GM12874 (cell line): ENCODE measurements around the gene RBP3.

Source experiments
- TF ChIP-seq, protein P1 (sequence below): IDR thresholded peaks from 2 replicates; pipeline ENCODE4 v1.5.1; 2011; ENCODE audit warnings: low read depth, mild to moderate bottlenecking, control low read depth, low read length, moderate library complexity; ENCODE audit not compliant: insufficient read depth

Gene RBP3

DNA sequence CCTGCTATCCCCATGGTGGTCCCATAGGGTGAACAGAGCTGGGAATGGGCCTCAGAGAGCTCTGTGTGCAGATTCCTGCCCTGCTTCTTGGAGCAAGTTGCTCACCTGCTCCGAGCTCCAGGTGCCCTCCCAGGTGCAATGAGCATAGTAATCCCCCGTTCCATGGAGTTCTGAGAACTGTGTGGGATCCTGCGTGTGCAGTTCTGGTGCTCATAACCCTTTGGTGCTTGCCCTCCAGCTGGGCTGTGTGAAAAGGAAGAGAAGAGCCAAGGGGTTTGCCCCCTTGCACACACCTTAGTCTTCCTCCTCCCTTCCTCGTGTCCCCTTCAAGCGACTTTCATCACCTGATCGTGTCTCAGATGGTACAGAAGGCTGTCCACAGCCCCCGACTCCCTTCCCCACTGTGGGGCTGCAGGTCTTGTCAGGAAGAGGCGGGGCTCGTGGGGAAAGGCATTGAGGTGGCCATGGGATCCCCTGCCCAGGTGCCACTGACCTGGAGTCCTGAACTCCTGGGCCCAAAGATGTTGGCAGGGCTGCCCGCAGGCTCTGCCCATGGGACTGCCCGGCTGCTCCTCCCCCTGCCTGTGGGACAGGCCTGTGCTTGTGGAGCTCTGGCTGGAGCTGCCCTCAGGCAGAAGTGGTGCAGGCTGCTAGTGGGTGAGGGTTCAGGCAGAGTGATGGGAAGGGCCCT, 57.8 kb downstream of the RBP3 start:
- TF ChIP-seq, protein P1, sequence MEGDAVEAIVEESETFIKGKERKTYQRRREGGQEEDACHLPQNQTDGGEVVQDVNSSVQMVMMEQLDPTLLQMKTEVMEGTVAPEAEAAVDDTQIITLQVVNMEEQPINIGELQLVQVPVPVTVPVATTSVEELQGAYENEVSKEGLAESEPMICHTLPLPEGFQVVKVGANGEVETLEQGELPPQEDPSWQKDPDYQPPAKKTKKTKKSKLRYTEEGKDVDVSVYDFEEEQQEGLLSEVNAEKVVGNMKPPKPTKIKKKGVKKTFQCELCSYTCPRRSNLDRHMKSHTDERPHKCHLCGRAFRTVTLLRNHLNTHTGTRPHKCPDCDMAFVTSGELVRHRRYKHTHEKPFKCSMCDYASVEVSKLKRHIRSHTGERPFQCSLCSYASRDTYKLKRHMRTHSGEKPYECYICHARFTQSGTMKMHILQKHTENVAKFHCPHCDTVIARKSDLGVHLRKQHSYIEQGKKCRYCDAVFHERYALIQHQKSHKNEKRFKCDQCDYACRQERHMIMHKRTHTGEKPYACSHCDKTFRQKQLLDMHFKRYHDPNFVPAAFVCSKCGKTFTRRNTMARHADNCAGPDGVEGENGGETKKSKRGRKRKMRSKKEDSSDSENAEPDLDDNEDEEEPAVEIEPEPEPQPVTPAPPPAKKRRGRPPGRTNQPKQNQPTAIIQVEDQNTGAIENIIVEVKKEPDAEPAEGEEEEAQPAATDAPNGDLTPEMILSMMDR, result no peak

DNA sequence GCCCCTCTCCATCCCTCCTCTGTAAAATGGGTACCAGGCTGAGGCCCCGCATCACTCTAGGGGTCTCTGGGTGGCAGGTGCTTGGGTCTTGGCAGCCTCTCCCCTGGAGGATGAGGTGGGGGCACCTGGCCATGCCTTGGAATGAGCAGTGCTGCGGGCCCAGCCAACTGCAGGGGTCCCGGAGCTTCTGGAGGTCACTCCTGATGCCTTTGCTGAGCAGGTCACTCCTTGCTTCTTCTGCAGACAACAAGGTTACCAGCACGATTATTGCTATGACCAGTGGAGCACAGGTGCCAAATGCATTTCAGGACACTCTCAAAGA, 58.3 kb downstream of the RBP3 start:
- TF ChIP-seq, protein P1, result no peak

DNA sequence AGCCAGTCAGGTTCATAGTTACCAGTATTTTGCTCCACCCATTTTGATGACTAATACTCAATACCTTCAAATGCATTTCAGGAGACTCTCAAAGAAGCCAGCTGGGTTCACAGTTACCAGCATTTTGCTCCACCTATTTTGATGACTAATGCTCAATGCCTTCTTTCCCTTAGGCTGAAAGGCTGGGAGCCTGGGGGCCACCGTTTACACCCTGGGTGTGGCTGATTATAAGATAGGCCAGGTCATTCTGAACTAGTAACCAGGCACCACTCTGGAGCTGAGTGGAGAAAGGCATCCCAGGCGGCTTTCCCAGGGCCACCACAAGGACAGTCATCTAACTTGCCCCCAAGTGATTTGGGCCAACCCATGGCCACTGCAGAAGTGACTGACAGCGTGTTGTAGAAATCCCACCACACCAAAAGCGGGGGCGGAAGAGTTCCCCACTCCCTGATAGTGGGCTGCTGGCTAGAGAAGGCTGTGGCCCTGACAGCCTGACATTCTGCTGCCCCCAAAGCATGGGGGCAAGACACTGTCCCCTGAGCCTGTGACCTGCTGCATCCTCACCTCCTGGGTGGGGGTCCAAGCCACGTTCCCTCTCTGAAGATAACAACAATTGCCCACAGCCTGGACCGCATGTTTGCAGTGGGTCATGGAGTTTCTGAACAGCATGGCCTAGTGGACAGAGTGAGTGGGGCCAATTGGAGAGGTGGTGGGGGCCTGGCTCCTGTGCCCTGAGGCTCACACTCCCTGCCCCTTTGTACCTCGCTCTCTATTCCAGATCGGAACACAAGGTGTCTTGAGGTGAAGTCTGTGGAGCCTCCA, 58.9 kb downstream of the RBP3 start:
- TF ChIP-seq, protein P1, result no peak
